SH-SY5Y (cell line): ENCODE results near the gene SHC4.

Experiments used
- GATA2 ChIP-seq: IDR thresholded peaks from 2 replicates; pipeline ENCODE4 v1.6.1; 2011; ENCODE audit warnings: mild to moderate bottlenecking, low read depth, low read length
- GATA3 ChIP-seq: IDR thresholded peaks from 2 replicates; pipeline ENCODE4 v1.6.1; 2011; ENCODE audit warnings: low read depth, mild to moderate bottlenecking, low read length, moderate library complexity

DNA sequence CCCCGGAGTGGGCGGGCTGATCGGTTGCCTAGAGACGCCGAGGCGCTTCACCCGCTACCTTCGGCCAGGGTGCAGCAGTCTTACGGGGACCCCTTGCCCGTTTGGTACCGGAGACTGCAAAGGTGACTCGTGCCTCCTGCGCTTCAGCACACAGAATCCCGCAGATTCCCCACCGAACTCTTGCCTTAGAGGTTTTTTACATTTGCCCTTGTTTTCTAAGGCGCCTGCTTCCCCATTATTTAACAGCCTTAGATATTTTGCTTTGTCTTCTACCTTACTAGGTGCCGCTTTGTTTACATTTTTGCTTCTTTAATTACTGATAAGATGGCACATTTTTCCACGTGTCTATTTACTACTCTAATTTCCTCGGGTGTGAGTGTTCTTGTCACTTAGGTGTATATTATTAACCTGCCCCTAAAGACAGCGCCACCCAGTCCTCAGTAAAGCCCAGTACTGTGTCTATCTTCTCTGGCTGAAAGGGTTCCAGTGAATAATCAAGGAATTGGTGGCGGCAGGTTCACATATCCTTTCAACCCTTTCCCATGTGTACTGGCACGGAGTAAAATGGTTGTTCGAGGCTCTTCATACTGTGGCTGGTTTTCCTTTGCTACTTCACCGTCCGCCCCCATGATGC lies 152.3 kb downstream of the SHC4 start:
- TF ChIP-seq GATA2 (no peak), GATA3 (no peak)
